RWPE2 (cell line): ENCODE measurements around the gene EP400.

Experiments
- ATAC-seq: fragments of 200-7000 bp; cut with Tn5 transposase; 3 replicates; pipeline ENCODE4 v1.9.1; 2021; ENCODE audit warnings: low read depth
- DNase-seq: peaks from one replicate; pipeline ENCODE4 v3.0.0-alpha.2; 2020; ENCODE audit warnings: low spot score
- H3K27ac ChIP-seq: fragments of 450-650 bp; 2 replicates; pipeline ENCODE4 v1.5.1; 2017; ENCODE audit warnings: mild to moderate bottlenecking; ENCODE audit not compliant: poor library complexity, severe bottlenecking
- H3K27me3 ChIP-seq: fragments of 250-450 bp; sonication (Bioruptor Pico); 2 replicates; pipeline ENCODE4 v1.5.1; 2021; ENCODE audit warnings: mild to moderate bottlenecking, moderate library complexity; ENCODE audit not compliant: insufficient read depth, poor library complexity, severe bottlenecking
- H3K36me3 ChIP-seq: fragments of 250-450 bp; sonication (Bioruptor Pico); 2 replicates; pipeline ENCODE4 v1.5.1; 2020; ENCODE audit warnings: low read depth, mild to moderate bottlenecking, moderate library complexity
- H3K4me1 ChIP-seq: fragments of 250-450 bp; sonication (Bioruptor Pico); 2 replicates; pipeline ENCODE4 v1.5.1; 2021; ENCODE audit warnings: mild to moderate bottlenecking, moderate library complexity; ENCODE audit not compliant: insufficient read depth, poor library complexity, severe bottlenecking
- H3K4me3 ChIP-seq: fragments of 250-450 bp; sonication (Bioruptor Pico); 2 replicates; pipeline ENCODE4 v1.5.1; 2021; ENCODE audit warnings: mild to moderate bottlenecking, moderate library complexity; ENCODE audit not compliant: severe bottlenecking
- H3K9me3 ChIP-seq: fragments of 250-450 bp; sonication (Bioruptor Pico); 2 replicates; pipeline ENCODE4 v1.5.1; 2021; ENCODE audit warnings: mild to moderate bottlenecking, moderate library complexity; ENCODE audit not compliant: severe bottlenecking
- CTCF ChIP-seq: fragments of 450-650 bp; IDR thresholded peaks from one replicate; pipeline ENCODE4 v1.5.1; 2017; ENCODE audit warnings: mild to moderate bottlenecking, moderate library complexity; ENCODE audit not compliant: poor library complexity, severe bottlenecking

The EP400 gene

GRCh38 chr12:132129007-132129406, 179.3 kb downstream of the EP400 start:
- no peaks in the 10 kb centered on the region for H3K27me3 ChIP-seq
- ATAC-seq (no peak), DNase-seq (no peak)
- no peaks in the 10 kb centered on the region for H3K9me3 ChIP-seq
- H3K27ac ChIP-seq: no peak overlapping the region
- no peak overlapping the region for H3K4me3 ChIP-seq
- H3K36me3 ChIP-seq: peaks cover 29% of the 10 kb centered on the region
- H3K4me1 ChIP-seq: no peaks in the 10 kb centered on the region
- TF ChIP-seq CTCF: no peak

- ATAC-seq (no peak), DNase-seq (no peak)
- no peak overlapping the region for H3K4me3 ChIP-seq
- H3K27me3 ChIP-seq: no peaks in the 10 kb centered on the region
- no peak for TF ChIP-seq CTCF
- H3K4me1 ChIP-seq: no peaks in the 10 kb centered on the region
- H3K9me3 ChIP-seq: no peaks in the 10 kb centered on the region
- peaks cover 26% of the 10 kb centered on the region for H3K36me3 ChIP-seq
- no peak overlapping the region for H3K27ac ChIP-seq
Measured at GRCh38 chr12:132130690-132131089, 180.9 kb downstream of the EP400 start.
